Activated CD4-positive, alpha-beta memory T cell treated with anti-CD3 and anti-CD28 coated beads, Interleukin-2, amount 10 ng/mL, durations not matched to agents 7 days and 5 days (primary cell): ENCODE results near the gene PPM1J. TPM values are rescaled to one million over a fixed set of nuclear protein-coding genes. Genes with fewer than 3 reads are reported as not detected.

Source experiments
- CTCF ChIA-PET: fragments of 350-600 bp; sonication (Branson Sonifier 250); formaldehyde crosslinking; loops from one replicate; lab custom pipeline; 2021; ENCODE audit warnings: antibody characterized with exemption, inconsistent platforms; lab: Charles Lee
- POLR2A ChIA-PET: fragments of 350-600 bp; sonication (Branson Sonifier 250); formaldehyde crosslinking; loops from one replicate; lab custom pipeline; 2021; ENCODE audit warnings: antibody characterized with exemption; lab: Charles Lee
- DNase-seq: peaks from one replicate; pipeline ENCODE4 v3.0.0-alpha.2; 2020
- H3K27ac Mint-ChIP-seq: one replicate; pipeline ENCODE4 v1.8.0; 2021; ENCODE audit warnings: mild to moderate bottlenecking, mixed read lengths
- H3K27me3 Mint-ChIP-seq: one replicate; pipeline ENCODE4 v1.8.0; 2021; ENCODE audit warnings: mixed read lengths
- H3K36me3 Mint-ChIP-seq: one replicate; pipeline ENCODE4 v1.8.0; 2021; ENCODE audit warnings: low read depth, mixed read lengths
- H3K4me1 Mint-ChIP-seq: one replicate; pipeline ENCODE4 v1.8.0; 2021; ENCODE audit warnings: mixed read lengths
- H3K4me3 Mint-ChIP-seq: one replicate; pipeline ENCODE4 v1.8.0; 2021; ENCODE audit warnings: mild to moderate bottlenecking, mixed read lengths
- H3K9me3 Mint-ChIP-seq: one replicate; pipeline ENCODE4 v1.8.0; 2021; ENCODE audit warnings: mixed read lengths
- total RNA-seq, 2 experiments: library from RNA; stranded (reverse); gene quantifications; one replicate each; pipeline ENCODE4 v1.2.3, GENCODE V29; 2021

The PPM1J gene
- total RNA-seq, 2 experiments from 2014 or later, result not detected

DNA sequence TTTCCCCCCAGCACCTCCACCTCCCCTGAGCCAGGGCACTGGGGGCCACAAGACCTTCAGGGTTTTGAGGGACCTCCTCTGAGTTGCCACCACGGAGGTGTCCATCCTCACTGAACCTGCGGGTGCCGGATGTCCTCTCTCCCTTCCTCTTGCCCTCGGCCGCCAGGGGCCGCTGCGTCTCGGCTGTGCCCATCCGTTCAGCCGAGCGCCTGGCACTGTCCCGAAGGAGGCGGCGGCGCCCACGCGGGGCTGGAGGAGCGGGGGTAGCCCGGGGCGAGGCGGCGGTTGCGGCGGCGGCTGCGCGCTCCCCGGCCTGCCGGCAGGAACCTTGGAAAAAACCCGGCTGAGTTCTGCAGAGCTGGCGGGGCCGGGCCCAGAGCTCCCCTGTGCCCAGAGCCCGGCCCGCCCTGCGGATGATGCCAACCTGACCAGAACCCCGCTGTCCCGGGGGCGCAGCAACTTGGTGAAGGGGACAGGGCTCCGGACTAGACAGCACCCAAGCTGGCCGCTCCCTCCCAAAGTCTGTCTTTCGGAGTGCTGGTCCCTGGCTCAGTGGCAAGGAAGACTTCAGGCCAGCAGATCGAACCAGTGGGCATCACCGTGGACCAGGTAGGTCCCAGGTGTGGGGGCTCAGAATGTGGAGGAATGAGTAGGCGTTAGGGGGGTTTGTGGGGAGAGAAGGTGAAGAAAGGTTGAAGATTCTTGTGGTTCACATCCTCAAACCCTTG lies 3.7 kb upstream of the PPM1J start:
- peak; percentile 81 for DNase-seq
- POLR2A ChIA-PET, result no interaction called here
- H3K27ac Mint-ChIP-seq, result no peak overlapping the region
- no peak overlapping the region for H3K4me3 Mint-ChIP-seq
- H3K9me3 Mint-ChIP-seq, result no peaks in the 10 kb centered on the region
- H3K4me1 Mint-ChIP-seq, result peaks cover 40% of the 10 kb centered on the region
- peaks cover 46% of the 10 kb centered on the region for H3K27me3 Mint-ChIP-seq
- CTCF ChIA-PET, result interaction anchor here (0.6 to 7.9 kb wide), 14 partner anchors 9 to 956 kb away, joined by 3 to 96 read pairs (median 3); partner anchors contain the start of gene LRIG2
- no peaks in the 10 kb centered on the region for H3K36me3 Mint-ChIP-seq

DNA sequence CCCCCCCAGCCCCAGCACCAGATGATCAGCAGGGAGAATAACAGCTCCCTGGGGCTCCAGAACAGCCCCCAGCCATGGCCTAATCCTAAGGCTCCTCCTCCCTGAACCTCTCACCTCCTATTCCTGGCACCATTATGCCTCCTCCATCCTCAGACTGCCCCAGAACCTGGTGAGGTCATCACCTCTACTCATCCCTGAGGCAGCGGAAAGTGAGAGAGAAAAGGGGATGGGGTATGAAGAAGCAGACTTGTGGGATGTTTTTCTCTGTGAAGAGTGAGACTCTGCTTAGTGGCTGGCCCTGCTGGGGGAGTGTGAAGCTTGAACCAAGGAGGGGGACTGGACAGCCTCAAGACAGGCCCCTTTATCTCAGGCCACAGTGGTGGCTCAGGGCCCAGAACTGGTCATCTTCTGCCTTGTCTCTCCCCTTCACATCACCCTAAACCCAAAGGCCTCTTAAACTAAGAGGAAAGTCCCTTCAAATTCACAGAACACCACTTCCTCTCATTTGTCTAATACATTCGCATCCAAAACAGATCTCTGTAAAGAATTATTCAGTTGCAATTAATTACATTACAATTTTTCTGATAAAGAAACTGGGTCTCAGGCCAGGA lies 2.2 kb upstream of the PPM1J start:
- CTCF ChIA-PET, result interaction anchor here (0.6 to 7.9 kb wide), 12 partner anchors 9 to 937 kb away, joined by 3 to 96 read pairs (median 10); partner anchors contain the start of genes LRIG2 and MOV10

DNA sequence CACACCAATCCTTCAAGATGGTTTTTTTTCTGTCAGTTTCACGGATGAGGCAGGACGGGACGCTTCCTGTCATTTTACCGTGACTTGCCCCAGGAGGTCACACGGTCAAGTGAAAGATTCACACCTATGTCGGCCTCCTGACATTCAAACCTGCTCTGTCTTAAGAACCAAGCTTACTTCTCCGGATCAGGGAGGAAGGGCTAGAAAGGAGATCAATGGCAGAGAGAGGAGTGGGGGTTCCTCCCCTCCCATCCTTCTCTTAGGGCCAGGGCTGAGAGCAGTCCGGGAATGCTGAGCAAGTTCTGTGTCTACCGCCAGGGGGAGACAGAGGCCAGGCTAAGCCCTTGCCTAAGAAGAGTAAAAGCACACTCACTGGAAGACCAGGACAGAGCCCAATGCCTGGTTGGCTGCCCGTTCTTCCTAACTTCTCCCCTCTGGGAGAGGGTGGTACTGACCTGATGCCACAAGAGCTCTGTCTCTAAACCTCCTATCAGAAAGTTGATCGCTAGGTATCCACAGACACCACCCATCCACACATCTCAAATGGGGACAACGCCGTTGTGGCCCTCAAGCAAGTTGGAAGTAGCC lies 1.1 kb upstream of the PPM1J start:
- ChIA-PET POLR2A (interaction anchor here (0.9 to 10.2 kb wide), 5 partner anchors 12 to 1213 kb away, joined by 3 to 51 read pairs (median 13); partner anchors contain the start of genes HIPK1, LRIG2 and MOV10), CTCF (interaction anchor here (0.6 to 7.9 kb wide), 29 partner anchors 8 to 357 kb away, joined by 3 to 96 read pairs (median 5); partner anchors contain the start of genes CAPZA1, CTTNBP2NL, LRIG2 and MOV10)
- no peaks in the 10 kb centered on the region for H3K9me3 Mint-ChIP-seq
- no peak overlapping the region for H3K27ac Mint-ChIP-seq
- H3K4me1 Mint-ChIP-seq, result peaks cover 32% of the 10 kb centered on the region
- H3K4me3 Mint-ChIP-seq, result peak overlapping the region; percentile 81
- DNase-seq, result peak; percentile 80
- no peaks in the 10 kb centered on the region for H3K36me3 Mint-ChIP-seq
- H3K27me3 Mint-ChIP-seq, result peaks cover 51% of the 10 kb centered on the region

More for the DNA sequence above, 2.2 kb upstream of the PPM1J start:
- POLR2A ChIA-PET, result interaction anchor here (1.3 kb wide), 1 partner anchor 355 kb away, joined by 6 read pairs; the partner anchor contains the start of gene LRIG2
- no peaks in the 10 kb centered on the region for H3K9me3 Mint-ChIP-seq
- peaks cover 55% of the 10 kb centered on the region for H3K27me3 Mint-ChIP-seq
- no peak overlapping the region for H3K27ac Mint-ChIP-seq
- peaks cover 32% of the 10 kb centered on the region for H3K4me1 Mint-ChIP-seq
- no peak for DNase-seq
- no peaks in the 10 kb centered on the region for H3K36me3 Mint-ChIP-seq
- H3K4me3 Mint-ChIP-seq, result no peak overlapping the region

DNA sequence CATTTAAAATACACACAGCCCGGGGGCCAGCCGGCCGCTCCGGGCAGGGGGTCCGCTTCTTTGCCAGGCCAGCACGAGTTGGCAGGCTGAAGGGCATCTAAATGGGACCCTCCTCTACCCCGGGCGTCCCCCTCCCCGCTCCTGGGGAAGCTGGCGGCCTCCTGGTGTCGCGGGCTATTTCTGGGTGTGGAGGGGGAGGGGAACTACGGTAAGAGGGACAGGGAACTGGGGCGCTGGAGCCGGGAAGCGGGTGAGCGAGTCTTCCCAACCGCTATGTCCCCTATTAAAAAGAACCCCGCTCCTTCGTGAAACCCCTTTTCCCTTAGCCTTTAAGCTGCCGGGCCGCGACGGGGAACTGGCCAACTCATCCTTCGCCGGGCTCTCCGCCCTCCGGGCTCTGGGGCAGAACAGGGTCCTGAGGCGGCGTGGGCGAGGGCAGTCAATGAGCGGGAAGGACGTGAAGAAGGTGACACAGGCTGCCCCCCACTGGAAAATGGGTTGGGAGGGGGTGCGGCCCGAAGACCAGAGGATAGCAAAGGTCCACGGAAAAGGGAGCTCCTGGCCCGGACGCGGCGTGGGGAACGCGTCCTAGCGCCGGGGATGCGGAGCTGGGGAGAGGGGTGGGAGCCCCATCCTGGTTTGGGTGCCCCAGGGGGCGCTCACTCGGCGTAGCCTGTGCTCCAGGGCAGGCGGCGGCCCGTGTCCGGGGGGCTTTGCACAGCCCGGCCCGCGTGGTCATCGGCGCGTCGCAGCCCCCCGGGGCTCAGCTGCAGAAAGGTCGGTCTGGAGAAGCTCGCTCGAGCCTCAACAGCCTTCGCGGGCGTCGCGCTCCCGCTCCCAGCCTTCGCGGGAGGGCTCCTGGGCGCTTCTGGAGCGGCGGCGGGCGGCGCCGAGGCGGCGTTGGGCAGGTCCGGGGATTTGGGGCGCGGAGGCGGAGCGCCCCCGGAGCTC lies 544 bp downstream of the PPM1J start:
- POLR2A ChIA-PET, result interaction anchor here (1.0 to 10.2 kb wide), 9 partner anchors 10 to 1215 kb away, joined by 3 to 51 read pairs (median 3); partner anchors contain the start of genes HIPK1, LRIG2, MOV10 and ST7L
- Mint-ChIP-seq H3K9me3 (no peaks in the 10 kb centered on the region), H3K27ac (no peak overlapping the region), H3K4me3 (peak overlapping the region; percentile 81), H3K4me1 (peaks cover 32% of the 10 kb centered on the region), H3K27me3 (peaks cover 51% of the 10 kb centered on the region), H3K36me3 (no peaks in the 10 kb centered on the region)
- no peak for DNase-seq
- CTCF ChIA-PET, result interaction anchor here (0.7 to 7.9 kb wide), 24 partner anchors 11 to 738 kb away, joined by 3 to 96 read pairs (median 4); partner anchors contain the start of genes CAPZA1, CTTNBP2NL, LRIG2 and MOV10

DNA sequence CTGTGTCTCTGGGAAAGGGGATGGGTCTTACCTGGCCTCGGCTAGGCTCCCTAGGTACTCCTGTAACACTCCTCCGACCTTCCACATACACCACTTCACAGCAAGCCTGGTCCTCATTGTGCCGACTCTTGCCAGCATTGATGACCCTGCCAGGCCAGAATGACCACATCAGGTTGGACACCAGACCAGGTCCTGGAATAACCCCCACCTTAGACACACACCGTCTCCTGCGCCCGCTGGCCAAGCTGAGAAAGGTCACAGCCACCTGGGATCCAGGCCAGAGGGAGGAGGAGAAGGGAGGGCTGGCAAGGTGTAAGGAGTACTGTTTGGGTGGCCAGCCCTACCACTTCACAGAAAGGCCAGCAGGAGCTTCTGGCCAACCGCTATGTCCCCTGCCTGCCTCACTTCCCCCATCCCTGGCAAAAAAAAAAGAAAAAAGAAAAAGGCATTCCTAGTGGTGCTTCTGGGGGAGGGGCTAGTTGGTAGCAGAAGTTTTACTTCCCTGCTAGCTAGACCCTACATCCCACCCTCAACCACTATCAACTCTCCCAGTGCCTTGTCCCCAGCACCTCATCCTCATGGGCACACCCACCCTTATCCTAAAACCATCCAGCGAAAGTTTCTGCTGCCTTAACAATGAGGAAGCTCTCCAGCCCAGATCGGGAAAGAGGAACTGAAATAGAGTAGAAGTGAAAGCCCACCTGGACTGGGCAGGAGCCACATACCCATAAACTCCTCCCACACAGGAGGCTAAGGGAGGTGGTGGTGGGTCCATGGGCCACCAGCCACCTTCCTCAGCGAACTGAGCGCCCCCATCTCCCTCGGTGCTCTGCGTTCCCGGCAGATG lies 1.4 kb downstream of the PPM1J start:
- peaks cover 53% of the 10 kb centered on the region for H3K27me3 Mint-ChIP-seq
- no peak for DNase-seq
- ChIA-PET CTCF (interaction anchor here (0.9 kb wide), 1 partner anchor 323 kb away, joined by 3 read pairs; no protein-coding TSS in a partner anchor), POLR2A (interaction anchor here (1.7 to 10.2 kb wide), 4 partner anchors 9 to 360 kb away, joined by 12 to 51 read pairs (median 23); partner anchors contain the start of genes LRIG2, MOV10 and ST7L)
- H3K4me3 Mint-ChIP-seq, result peak overlapping the region; percentile 69
- H3K4me1 Mint-ChIP-seq, result peaks cover 32% of the 10 kb centered on the region
- H3K9me3 Mint-ChIP-seq, result no peaks in the 10 kb centered on the region
- no peaks in the 10 kb centered on the region for H3K36me3 Mint-ChIP-seq
- H3K27ac Mint-ChIP-seq, result no peak overlapping the region

DNA sequence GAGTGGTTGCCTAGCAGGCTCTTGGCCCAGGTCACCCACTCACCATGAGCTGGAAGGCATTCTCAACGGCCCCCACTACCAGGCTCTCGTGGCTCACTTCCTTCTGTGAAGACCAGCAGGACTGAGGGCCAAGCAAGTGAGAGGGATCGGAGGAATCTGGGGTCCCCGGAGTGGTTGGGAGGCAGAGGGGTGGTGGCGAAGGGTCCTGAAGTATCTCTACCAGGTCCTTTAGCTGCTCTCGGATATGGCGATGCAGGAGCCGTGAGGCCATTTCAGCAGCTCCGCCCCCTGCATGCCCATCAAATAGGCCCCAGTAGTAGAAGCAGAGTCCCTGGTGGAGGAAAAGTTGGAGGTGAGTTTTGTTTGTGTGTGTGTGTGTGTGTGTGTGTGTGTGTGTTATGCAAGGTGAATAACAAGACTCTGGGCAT lies 2.4 kb downstream of the PPM1J start:
- DNase-seq, result no peak
- Mint-ChIP-seq H3K4me1 (peaks cover 32% of the 10 kb centered on the region), H3K9me3 (no peaks in the 10 kb centered on the region), H3K27ac (no peak overlapping the region), H3K27me3 (peaks cover 58% of the 10 kb centered on the region), H3K4me3 (no peak overlapping the region), H3K36me3 (no peaks in the 10 kb centered on the region)
- CTCF ChIA-PET, result interaction anchor here (0.9 kb wide), 1 partner anchor 360 kb away, joined by 3 read pairs; the partner anchor contains the start of gene LRIG2
- POLR2A ChIA-PET, result interaction anchor here (4.4 to 10.2 kb wide), 2 partner anchors 8 to 38 kb away, joined by 33 to 51 read pairs; partner anchors contain the start of gene MOV10

DNA sequence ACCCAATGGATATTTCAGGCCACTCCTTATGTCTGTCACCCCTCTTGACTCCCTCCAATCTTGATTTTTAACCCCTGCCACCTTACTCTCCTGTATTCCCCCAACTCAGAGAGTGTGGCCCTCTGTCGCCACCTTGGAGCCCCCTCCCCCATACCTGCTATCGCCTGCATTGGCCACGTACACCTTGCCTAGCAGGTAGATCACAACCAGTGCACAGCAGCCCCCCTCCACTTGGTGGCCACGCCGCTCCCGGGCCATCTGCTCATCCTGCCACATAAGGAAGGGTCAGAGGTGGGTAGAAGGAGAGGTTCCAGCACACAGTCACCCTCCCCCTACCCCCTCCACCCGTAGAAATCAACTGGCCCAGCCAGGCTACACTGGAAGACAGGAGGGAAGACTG lies 2.9 kb downstream of the PPM1J start:
- Mint-ChIP-seq H3K9me3 (no peaks in the 10 kb centered on the region), H3K36me3 (no peaks in the 10 kb centered on the region), H3K4me1 (peaks cover 32% of the 10 kb centered on the region), H3K4me3 (no peak overlapping the region), H3K27me3 (peaks cover 63% of the 10 kb centered on the region), H3K27ac (no peak overlapping the region)
- POLR2A ChIA-PET, result interaction anchor here (10.2 kb wide), 1 partner anchor 38 kb away, joined by 51 read pairs; the partner anchor contains the start of gene MOV10
- CTCF ChIA-PET, result interaction anchor here (0.9 kb wide), 1 partner anchor 361 kb away, joined by 3 read pairs; the partner anchor contains the start of gene LRIG2
- no peak for DNase-seq

DNA sequence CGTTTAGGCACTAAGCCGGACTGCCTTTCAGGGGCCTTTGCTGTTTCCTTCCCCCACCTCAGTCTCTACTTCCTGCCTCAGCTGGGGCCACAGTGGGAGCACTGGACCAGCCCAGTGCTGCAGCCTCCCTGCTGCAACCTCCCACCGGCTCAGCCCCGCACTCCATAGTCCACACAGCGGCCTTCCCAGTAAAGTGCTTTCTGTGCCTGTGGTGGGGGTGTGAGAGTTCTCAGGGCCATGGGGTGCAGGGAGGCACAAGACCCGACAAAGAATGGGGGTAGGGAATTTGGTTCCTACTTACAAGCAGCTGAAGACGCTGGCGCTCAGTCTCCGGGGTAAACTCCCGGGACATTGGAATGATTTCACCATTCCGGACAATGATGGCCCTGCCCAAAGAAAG lies 3.5 kb downstream of the PPM1J start:
- Mint-ChIP-seq H3K27ac (no peak overlapping the region), H3K36me3 (no peaks in the 10 kb centered on the region), H3K9me3 (no peaks in the 10 kb centered on the region), H3K4me1 (peaks cover 29% of the 10 kb centered on the region), H3K27me3 (peaks cover 61% of the 10 kb centered on the region), H3K4me3 (no peak overlapping the region)
- no peak for DNase-seq
- ChIA-PET CTCF (no interaction called here), POLR2A (interaction anchor here (10.2 kb wide), 1 partner anchor 37 kb away, joined by 51 read pairs; the partner anchor contains the start of gene MOV10)

DNA sequence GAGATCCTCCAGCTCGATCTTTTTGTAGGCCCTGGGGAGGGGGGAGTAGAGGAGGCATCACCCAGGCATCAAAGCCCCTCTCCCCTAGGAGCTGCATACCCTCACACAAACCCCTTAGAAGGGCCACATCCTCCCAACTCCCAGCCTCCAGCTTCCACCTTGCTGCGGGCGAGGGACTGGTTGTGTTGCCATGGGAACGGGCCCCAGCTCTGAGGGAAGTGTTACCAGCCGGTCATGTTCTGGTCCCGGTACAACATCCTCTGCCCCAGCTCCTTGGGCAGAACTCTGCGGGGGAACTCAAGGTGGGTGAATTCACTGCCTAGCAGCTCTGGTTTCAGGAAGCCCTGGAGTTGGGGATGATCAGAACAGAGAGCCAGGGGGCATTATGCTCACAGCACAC lies 4.1 kb downstream of the PPM1J start:
- Mint-ChIP-seq H3K4me3 (no peak overlapping the region), H3K4me1 (peaks cover 29% of the 10 kb centered on the region), H3K27me3 (peaks cover 61% of the 10 kb centered on the region), H3K36me3 (no peaks in the 10 kb centered on the region), H3K27ac (no peak overlapping the region), H3K9me3 (no peaks in the 10 kb centered on the region)
- no peak for DNase-seq
- ChIA-PET POLR2A (interaction anchor here (10.2 kb wide), 1 partner anchor 37 kb away, joined by 51 read pairs; the partner anchor contains the start of gene MOV10), CTCF (interaction anchor here (1.9 to 2.4 kb wide), 2 partner anchors 7 to 320 kb away, joined by 5 to 10 read pairs; a partner anchor contains a TSS)

DNA sequence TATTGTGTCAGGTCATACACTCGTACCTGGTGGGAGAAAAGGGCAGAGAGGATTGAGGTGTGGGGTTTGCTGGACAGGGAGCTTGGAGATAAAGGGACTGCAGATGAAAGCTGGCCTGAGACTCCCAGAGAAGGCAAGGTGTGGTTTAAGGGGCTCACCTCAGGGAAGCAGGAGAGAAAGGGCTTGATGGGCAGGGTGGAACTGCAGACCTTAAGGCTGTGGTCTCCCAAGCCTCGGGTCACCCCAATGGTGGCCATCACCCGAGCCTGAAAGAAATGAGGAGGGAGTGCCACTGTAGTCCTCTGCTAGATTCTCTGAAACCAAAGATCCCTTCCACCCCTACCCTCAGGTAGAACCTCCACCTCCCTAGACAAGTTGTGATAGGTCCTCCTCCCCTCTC lies 4.5 kb downstream of the PPM1J start:
- peaks cover 61% of the 10 kb centered on the region for H3K27me3 Mint-ChIP-seq
- no peaks in the 10 kb centered on the region for H3K36me3 Mint-ChIP-seq
- no peaks in the 10 kb centered on the region for H3K9me3 Mint-ChIP-seq
- no peak for DNase-seq
- H3K27ac Mint-ChIP-seq, result no peak overlapping the region
- H3K4me1 Mint-ChIP-seq, result peaks cover 29% of the 10 kb centered on the region
- POLR2A ChIA-PET, result interaction anchor here (10.2 kb wide), 1 partner anchor 36 kb away, joined by 51 read pairs; the partner anchor contains the start of gene MOV10
- H3K4me3 Mint-ChIP-seq, result no peak overlapping the region
- CTCF ChIA-PET, result interaction anchor here (1.9 to 3.5 kb wide), 3 partner anchors 8 to 319 kb away, joined by 5 to 22 read pairs (median 10); partner anchors contain the start of gene MOV10
